ENCODE data around the gene COPZ1.
"Not testable (repeated sequence)": the region's sequence is repeated elsewhere in the genome, so short reads cannot be mapped to it uniquely, and the experiment has no call there.

COPZ1 gene

GRCh38 chr12:54300732-54301427 is 24.1 kb upstream of the COPZ1 start, which contains the start of gene NFE2:
Gene NFE2, minus strand, starts transcription at chr12:54301015. Its CDS starts 5,767 bp downstream, at chr12:54295248.
- Histone ChIP-seq H3K4me1 (ENCODE audit: insufficient read depth, low read length) (peaks cover 17% of the 10 kb centered on the region), H2AFZ (ENCODE audit: low read depth, low read length) (peak within 1 kb of the TSS; percentile 50), H3K27me3 (ENCODE audit: insufficient read depth, low read length) (peaks cover 31% of the 10 kb centered on the region), H3K4me3 (ENCODE audit: low read length) (peak within 1 kb of the TSS; percentile 7), H3K9me3 (ENCODE audit: low read length) (no peaks in the 10 kb centered on the region), H3K36me3 (ENCODE audit: insufficient read depth, low read length) (no peaks in the 10 kb centered on the region)

GRCh38 chr12:54301428-54302048 is 23.4 kb upstream of the COPZ1 start:
- no peak overlapping the region for H3K4me3 ChIP-seq (ENCODE audit: low read length)
- no peak overlapping the region for H2AFZ ChIP-seq (ENCODE audit: low read depth, low read length)
- H3K9me3 ChIP-seq (ENCODE audit: low read length) = no peaks in the 10 kb centered on the region
- peaks cover 17% of the 10 kb centered on the region for H3K4me1 ChIP-seq (ENCODE audit: insufficient read depth, low read length)
- peaks cover 31% of the 10 kb centered on the region for H3K27me3 ChIP-seq (ENCODE audit: insufficient read depth, low read length)
- no peaks in the 10 kb centered on the region for H3K36me3 ChIP-seq (ENCODE audit: insufficient read depth, low read length)

- Histone ChIP-seq H3K27me3 (ENCODE audit: insufficient read depth, low read length) (peaks cover 31% of the 10 kb centered on the region), H3K4me3 (ENCODE audit: low read length) (no peak overlapping the region)
These were observed 21.3 kb upstream of the COPZ1 start for GRCh38 chr12:54303640-54304039.

GRCh38 chr12:54304187-54304810 is 20.6 kb upstream of the COPZ1 start:
- H3K9me3 ChIP-seq (ENCODE audit: low read length) = no peaks in the 10 kb centered on the region
- no peaks in the 10 kb centered on the region for H3K36me3 ChIP-seq (ENCODE audit: insufficient read depth, low read length)
- peaks cover 17% of the 10 kb centered on the region for H3K4me1 ChIP-seq (ENCODE audit: insufficient read depth, low read length)
- H3K27me3 ChIP-seq (ENCODE audit: insufficient read depth, low read length) = peaks cover 28% of the 10 kb centered on the region
- H2AFZ ChIP-seq (ENCODE audit: low read depth, low read length) = no peak overlapping the region
- no peak overlapping the region for H3K4me3 ChIP-seq (ENCODE audit: low read length)

More at GRCh38 chr12:54303640-54304039, 21.3 kb upstream of the COPZ1 start:
- no peaks in the 10 kb centered on the region for H3K36me3 ChIP-seq (ENCODE audit: insufficient read depth, low read length)
- no peak overlapping the region for H2AFZ ChIP-seq (ENCODE audit: low read depth, low read length)
- H3K4me1 ChIP-seq (ENCODE audit: insufficient read depth, low read length) = peaks cover 17% of the 10 kb centered on the region
- no peaks in the 10 kb centered on the region for H3K9me3 ChIP-seq (ENCODE audit: low read length)

GRCh38 chr12:54306925-54307741 is 17.8 kb upstream of the COPZ1 start:
- peaks cover 3% of the 10 kb centered on the region for H3K4me1 ChIP-seq (ENCODE audit: insufficient read depth, low read length)
- H3K36me3 ChIP-seq (ENCODE audit: insufficient read depth, low read length) = no peaks in the 10 kb centered on the region
- no peak overlapping the region for H3K4me3 ChIP-seq (ENCODE audit: low read length)
- H2AFZ ChIP-seq (ENCODE audit: low read depth, low read length) = no peak overlapping the region
- peaks cover 12% of the 10 kb centered on the region for H3K27me3 ChIP-seq (ENCODE audit: insufficient read depth, low read length)
- H3K9me3 ChIP-seq (ENCODE audit: low read length) = no peaks in the 10 kb centered on the region

- H3K27me3 ChIP-seq (ENCODE audit: insufficient read depth, low read length) = no peaks in the 10 kb centered on the region
- no peak overlapping the region for H3K4me3 ChIP-seq (ENCODE audit: low read length)
- H3K4me1 ChIP-seq (ENCODE audit: insufficient read depth, low read length) = no peaks in the 10 kb centered on the region
These were observed 13.9 kb upstream of the COPZ1 start for GRCh38 chr12:54311051-54311450.

GRCh38 chr12:54312309-54312708 is 12.6 kb upstream of the COPZ1 start:
- not testable (repeated sequence) for H3K4me1 ChIP-seq (ENCODE audit: insufficient read depth, low read length); H3K36me3 ChIP-seq (ENCODE audit: insufficient read depth, low read length); H3K27me3 ChIP-seq (ENCODE audit: insufficient read depth, low read length); H3K4me3 ChIP-seq (ENCODE audit: low read length); H3K9me3 ChIP-seq (ENCODE audit: low read length); H2AFZ ChIP-seq (ENCODE audit: low read depth, low read length)

More at GRCh38 chr12:54311051-54311450, 13.9 kb upstream of the COPZ1 start:
- H3K36me3 ChIP-seq (ENCODE audit: insufficient read depth, low read length) = no peaks in the 10 kb centered on the region
- no peak overlapping the region for H2AFZ ChIP-seq (ENCODE audit: low read depth, low read length)
- no peaks in the 10 kb centered on the region for H3K9me3 ChIP-seq (ENCODE audit: low read length)

- no peak overlapping the region for H3K4me3 ChIP-seq (ENCODE audit: low read length)
- H3K4me1 ChIP-seq (ENCODE audit: insufficient read depth, low read length) = peaks cover 7% of the 10 kb centered on the region
- H3K27me3 ChIP-seq (ENCODE audit: insufficient read depth, low read length) = no peaks in the 10 kb centered on the region
- H2AFZ ChIP-seq (ENCODE audit: low read depth, low read length) = no peak overlapping the region
- H3K9me3 ChIP-seq (ENCODE audit: low read length) = no peaks in the 10 kb centered on the region
- H3K36me3 ChIP-seq (ENCODE audit: insufficient read depth, low read length) = no peaks in the 10 kb centered on the region
These were observed 3.6 kb upstream of the COPZ1 start for GRCh38 chr12:54321363-54321762.

- H2AFZ ChIP-seq (ENCODE audit: low read depth, low read length) = peak overlapping the region; percentile 44
- not testable (repeated sequence) for H3K4me1 ChIP-seq (ENCODE audit: insufficient read depth, low read length); H3K36me3 ChIP-seq (ENCODE audit: insufficient read depth, low read length); H3K27me3 ChIP-seq (ENCODE audit: insufficient read depth, low read length); H3K9me3 ChIP-seq (ENCODE audit: low read length)
- H3K4me3 ChIP-seq (ENCODE audit: low read length) = peak overlapping the region; percentile 96
These were observed 645 bp downstream of the COPZ1 start for GRCh38 chr12:54325442-54326109.

GRCh38 chr12:54328595-54329337 is 3.8 kb downstream of the COPZ1 start:
- Histone ChIP-seq H3K27me3 (ENCODE audit: insufficient read depth, low read length) (no peaks in the 10 kb centered on the region), H2AFZ (ENCODE audit: low read depth, low read length) (no peak overlapping the region), H3K9me3 (ENCODE audit: low read length) (no peaks in the 10 kb centered on the region), H3K36me3 (ENCODE audit: insufficient read depth, low read length) (peaks cover 11% of the 10 kb centered on the region), H3K4me3 (ENCODE audit: low read length) (no peak overlapping the region), H3K4me1 (ENCODE audit: insufficient read depth, low read length) (peaks cover 7% of the 10 kb centered on the region)

GRCh38 chr12:54329759-54330158 is 4.8 kb downstream of the COPZ1 start:
- H3K9me3 ChIP-seq (ENCODE audit: low read length) = no peaks in the 10 kb centered on the region
- H3K27me3 ChIP-seq (ENCODE audit: insufficient read depth, low read length) = no peaks in the 10 kb centered on the region
- no peak overlapping the region for H2AFZ ChIP-seq (ENCODE audit: low read depth, low read length)
- peaks cover 11% of the 10 kb centered on the region for H3K36me3 ChIP-seq (ENCODE audit: insufficient read depth, low read length)
- no peak overlapping the region for H3K4me3 ChIP-seq (ENCODE audit: low read length)
- H3K4me1 ChIP-seq (ENCODE audit: insufficient read depth, low read length) = peaks cover 7% of the 10 kb centered on the region

GRCh38 chr12:54330442-54330841 is 5.5 kb downstream of the COPZ1 start:
- Histone ChIP-seq H3K9me3 (ENCODE audit: low read length) (no peaks in the 10 kb centered on the region), H2AFZ (ENCODE audit: low read depth, low read length) (no peak overlapping the region), H3K27me3 (ENCODE audit: insufficient read depth, low read length) (no peaks in the 10 kb centered on the region), H3K4me3 (ENCODE audit: low read length) (no peak overlapping the region), H3K4me1 (ENCODE audit: insufficient read depth, low read length) (peaks cover 3% of the 10 kb centered on the region), H3K36me3 (ENCODE audit: insufficient read depth, low read length) (peaks cover 11% of the 10 kb centered on the region)

Measured in neuron (in vitro differentiated cells).